Stomach (tissue), 4 donors: ENCODE measurements around the gene CTNND2.

Experiments
- CTCF ChIP-seq, 7 experiments: fragments of 450-650 bp in 4 of 7; fragments of 200-600 bp in 3 of 7; sonication (generic) in 3 of 7; IDR thresholded peaks; one replicate each; pipeline ENCODE4 v1.5.1; 2016 to 2019; ENCODE audit warnings: antibody characterized with exemption in 7 of 7, control low read depth in 2 of 7, mild to moderate bottlenecking in 1 of 7
- EP300 ChIP-seq: sonication (generic); formaldehyde crosslinking; IDR thresholded peaks from one replicate; pipeline ENCODE4 v1.6.1; 2017; ENCODE audit warnings: antibody characterized with exemption
- POLR2AphosphoS5 ChIP-seq, 3 donors: sonication (generic); formaldehyde crosslinking; IDR thresholded peaks; one replicate each; pipeline ENCODE4 v1.6.1; 2016; ENCODE audit warnings: antibody characterized with exemption in 3 of 3

- TF ChIP-seq CTCF (IDR thresholded peaks at IDR 0.05) = no peak
- no peak for TF ChIP-seq EP300
- no peak for TF ChIP-seq POLR2AphosphoS5 (IDR thresholded peaks at IDR 0.05)
These were observed 372.3 kb downstream of the CTNND2 start for GRCh38 chr5:11531811-11532555.
